HepG2 (cell line): Measurements from ENCODE around the gene MUC6. TPM values are rescaled to one million over a fixed set of nuclear protein-coding genes. Genes with fewer than 3 reads are reported as not detected.

Experiments used
- CENPT ChIP-seq: sonication (generic); formaldehyde crosslinking; IDR thresholded peaks from 2 replicates; pipeline ENCODE4 v1.8.0; 2022; ENCODE audit warnings: low read depth, mild to moderate bottlenecking, moderate library complexity, missing genetic modification reagents
- ERF ChIP-seq: IDR thresholded peaks from 2 replicates; pipeline ENCODE4 v1.6.1; 2018; ENCODE audit warnings: missing biosample characterization, missing genetic modification reagents
- MAZ ChIP-seq, 2 experiments: sonication (generic) in 1 of 2; formaldehyde crosslinking in 1 of 2; IDR thresholded peaks; 2 replicates each; pipeline versions ENCODE4 v1.5.0 to v1.6.1; 2012 to 2020; ENCODE audit warnings: low read depth in 2 of 2, mild to moderate bottlenecking in 2 of 2, borderline replicate concordance in 1 of 2, improper control_type of control experiment in 1 of 2, low read length in 1 of 2, missing genetic modification reagents in 1 of 2, moderate library complexity in 1 of 2
- MED13 ChIP-seq: sonication (generic); formaldehyde crosslinking; IDR thresholded peaks from 2 replicates; pipeline ENCODE4 v1.5.0; 2020; ENCODE audit warnings: missing genetic modification reagents
- MIER3 ChIP-seq: IDR thresholded peaks from 2 replicates; pipeline ENCODE4 v1.6.1; 2016; ENCODE audit warnings: missing compliant biosample characterization, borderline replicate concordance
- NCOA2 ChIP-seq: sonication (generic); formaldehyde crosslinking; IDR thresholded peaks from 2 replicates; pipeline ENCODE4 v1.8.0; 2022; ENCODE audit warnings: inconsistent platforms
- SP5 ChIP-seq: IDR thresholded peaks from 2 replicates; pipeline ENCODE4 v1.6.1; 2016; ENCODE audit warnings: low read depth, borderline replicate concordance
- TSC22D2 ChIP-seq: sonication (generic); formaldehyde crosslinking; IDR thresholded peaks from 2 replicates; pipeline ENCODE4 v1.5.1; 2020; ENCODE audit warnings: missing genetic modification reagents, mild to moderate bottlenecking, borderline replicate concordance
- ZNF296 ChIP-seq: sonication (generic); formaldehyde crosslinking; conservative IDR thresholded peaks from 2 replicates; pipeline ENCODE4 v1.5.0; 2020; ENCODE audit warnings: mild to moderate bottlenecking, missing genetic modification reagents
- ZNF3 ChIP-seq: IDR thresholded peaks from 2 replicates; pipeline ENCODE4 v1.7.0; 2017; ENCODE audit warnings: inconsistent platforms
- ZNF788 ChIP-seq: sonication (generic); formaldehyde crosslinking; IDR thresholded peaks from 2 replicates; pipeline ENCODE4 v1.5.0; 2020; ENCODE audit warnings: mild to moderate bottlenecking, missing genetic modification reagents, borderline replicate concordance
- ZNF83 ChIP-seq: sonication (generic); formaldehyde crosslinking; IDR thresholded peaks from 2 replicates; pipeline ENCODE4 v1.4.0; 2020; ENCODE audit warnings: missing genetic modification reagents, mild to moderate bottlenecking, borderline replicate concordance
- ZSCAN31 ChIP-seq: sonication (generic); formaldehyde crosslinking; IDR thresholded peaks from 2 replicates; pipeline ENCODE4 v1.5.0; 2020; ENCODE audit warnings: low read depth, mild to moderate bottlenecking, missing genetic modification reagents
- polyA plus RNA-seq, 8 experiments: library from polyadenylated mRNA; depleted of rRNA in 3 of 8; stranded (reverse) in 7 of 8; unstranded in 1 of 8; fragments of >200 nt; fragmentation: Illumina TruSeq in 4 of 8; extraction: Trizol in 4 of 8; gene quantifications; 2 replicates each; pipeline versions ENCODE4 v1.2.1 to v1.2.3, GENCODE V29; 2011 to 2016; ENCODE audit warnings: low read depth in 4 of 8, missing spikeins in 1 of 8, mixed read lengths in 1 of 8; ENCODE audit not compliant: insufficient read depth in 1 of 8
- total RNA-seq, 5 experiments: library from RNA; depleted of rRNA; stranded (reverse); fragments of >200 nt; fragmentation: Illumina TruSeq; extraction: Trizol; gene quantifications; 2 replicates each; pipeline ENCODE4 v1.2.3, GENCODE V29; 2016; ENCODE audit warnings: low read depth in 1 of 5
- TF ChIP-seq, protein P1 (sequence below): sonication (generic); formaldehyde crosslinking; conservative IDR thresholded peaks from 2 replicates; pipeline ENCODE4 v1.4.0; 2020; ENCODE audit warnings: missing genetic modification reagents
- TF ChIP-seq, protein P2 (sequence below): IDR thresholded peaks from 2 replicates; pipeline ENCODE4 v1.6.1; 2016; ENCODE audit warnings: low read depth, borderline replicate concordance
- TF ChIP-seq, protein P3 (sequence below): sonication (generic); formaldehyde crosslinking; IDR thresholded peaks from 2 replicates; pipeline ENCODE4 v1.4.0; 2020; ENCODE audit warnings: missing genetic modification reagents, borderline replicate concordance
- TF ChIP-seq, protein P4 (sequence below): sonication (generic); formaldehyde crosslinking; IDR thresholded peaks from 2 replicates; pipeline ENCODE4 v1.5.1; 2020; ENCODE audit warnings: mild to moderate bottlenecking, missing genetic modification reagents, moderate library complexity

Gene MUC6
- total and polyA plus RNA-seq, 2 of the 13 experiments (the other 11 are each of a cell fraction or from before 2014, with no cell fraction given), result not detected

DNA sequence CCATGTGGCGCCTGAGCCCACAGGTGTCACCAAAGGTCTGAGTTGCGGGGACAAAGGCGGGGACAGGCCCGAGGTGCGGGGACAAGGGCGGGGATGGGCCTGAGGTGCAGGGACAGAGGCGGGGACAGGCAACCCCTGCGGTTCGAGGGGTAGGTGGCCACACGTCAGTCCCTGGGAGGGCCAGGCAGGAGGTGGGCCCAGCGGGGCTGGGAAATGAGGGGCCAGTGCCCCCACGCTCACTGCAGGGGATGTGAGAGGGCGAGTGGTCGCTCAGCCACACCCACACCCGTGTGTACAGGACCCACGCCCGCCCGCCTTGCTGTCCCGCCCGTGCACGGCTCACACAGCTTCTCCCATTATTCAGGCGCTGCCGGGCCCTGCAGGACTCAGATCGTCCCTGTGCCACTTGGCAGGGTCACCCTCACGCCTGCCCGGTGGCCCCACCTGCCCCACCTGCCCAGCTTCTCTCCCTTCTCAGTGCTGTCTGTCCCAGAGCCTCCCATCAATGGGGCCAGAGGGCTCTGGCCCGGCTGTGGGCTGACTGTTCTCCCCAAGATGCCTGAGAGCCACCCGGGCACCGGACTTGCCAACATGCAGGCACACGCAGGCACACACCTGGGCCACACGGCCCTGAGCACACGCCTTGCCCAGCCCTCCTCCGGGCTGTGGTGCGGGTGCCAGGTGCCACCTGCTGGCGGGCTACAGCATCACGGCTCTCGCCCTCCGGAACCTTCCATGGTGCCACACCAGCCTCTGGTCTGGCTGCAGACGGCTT, 14.2 kb upstream of the MUC6 start (continued):
- TF ChIP-seq ZSCAN31, result no peak
- no peak for TF ChIP-seq ZNF83
- TF ChIP-seq, protein P1, sequence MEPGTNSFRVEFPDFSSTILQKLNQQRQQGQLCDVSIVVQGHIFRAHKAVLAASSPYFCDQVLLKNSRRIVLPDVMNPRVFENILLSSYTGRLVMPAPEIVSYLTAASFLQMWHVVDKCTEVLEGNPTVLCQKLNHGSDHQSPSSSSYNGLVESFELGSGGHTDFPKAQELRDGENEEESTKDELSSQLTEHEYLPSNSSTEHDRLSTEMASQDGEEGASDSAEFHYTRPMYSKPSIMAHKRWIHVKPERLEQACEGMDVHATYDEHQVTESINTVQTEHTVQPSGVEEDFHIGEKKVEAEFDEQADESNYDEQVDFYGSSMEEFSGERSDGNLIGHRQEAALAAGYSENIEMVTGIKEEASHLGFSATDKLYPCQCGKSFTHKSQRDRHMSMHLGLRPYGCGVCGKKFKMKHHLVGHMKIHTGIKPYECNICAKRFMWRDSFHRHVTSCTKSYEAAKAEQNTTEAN (CRISPR knock-in tag), result no peak
- peak; percentile 61; the same call in 1 of the 2 replicates for TF ChIP-seq ERF (CRISPR knock-in tag)
- TF ChIP-seq, protein P2, sequence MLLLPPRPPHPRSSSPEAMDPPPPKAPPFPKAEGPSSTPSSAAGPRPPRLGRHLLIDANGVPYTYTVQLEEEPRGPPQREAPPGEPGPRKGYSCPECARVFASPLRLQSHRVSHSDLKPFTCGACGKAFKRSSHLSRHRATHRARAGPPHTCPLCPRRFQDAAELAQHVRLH (CRISPR knock-in tag), result no peak
- TF ChIP-seq, protein P3, sequence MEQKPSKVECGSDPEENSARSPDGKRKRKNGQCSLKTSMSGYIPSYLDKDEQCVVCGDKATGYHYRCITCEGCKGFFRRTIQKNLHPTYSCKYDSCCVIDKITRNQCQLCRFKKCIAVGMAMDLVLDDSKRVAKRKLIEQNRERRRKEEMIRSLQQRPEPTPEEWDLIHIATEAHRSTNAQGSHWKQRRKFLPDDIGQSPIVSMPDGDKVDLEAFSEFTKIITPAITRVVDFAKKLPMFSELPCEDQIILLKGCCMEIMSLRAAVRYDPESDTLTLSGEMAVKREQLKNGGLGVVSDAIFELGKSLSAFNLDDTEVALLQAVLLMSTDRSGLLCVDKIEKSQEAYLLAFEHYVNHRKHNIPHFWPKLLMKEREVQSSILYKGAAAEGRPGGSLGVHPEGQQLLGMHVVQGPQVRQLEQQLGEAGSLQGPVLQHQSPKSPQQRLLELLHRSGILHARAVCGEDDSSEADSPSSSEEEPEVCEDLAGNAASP (CRISPR knock-in tag), result peak; percentile 45; the same call in 1 of the 2 replicates
- TF ChIP-seq, protein P4, sequence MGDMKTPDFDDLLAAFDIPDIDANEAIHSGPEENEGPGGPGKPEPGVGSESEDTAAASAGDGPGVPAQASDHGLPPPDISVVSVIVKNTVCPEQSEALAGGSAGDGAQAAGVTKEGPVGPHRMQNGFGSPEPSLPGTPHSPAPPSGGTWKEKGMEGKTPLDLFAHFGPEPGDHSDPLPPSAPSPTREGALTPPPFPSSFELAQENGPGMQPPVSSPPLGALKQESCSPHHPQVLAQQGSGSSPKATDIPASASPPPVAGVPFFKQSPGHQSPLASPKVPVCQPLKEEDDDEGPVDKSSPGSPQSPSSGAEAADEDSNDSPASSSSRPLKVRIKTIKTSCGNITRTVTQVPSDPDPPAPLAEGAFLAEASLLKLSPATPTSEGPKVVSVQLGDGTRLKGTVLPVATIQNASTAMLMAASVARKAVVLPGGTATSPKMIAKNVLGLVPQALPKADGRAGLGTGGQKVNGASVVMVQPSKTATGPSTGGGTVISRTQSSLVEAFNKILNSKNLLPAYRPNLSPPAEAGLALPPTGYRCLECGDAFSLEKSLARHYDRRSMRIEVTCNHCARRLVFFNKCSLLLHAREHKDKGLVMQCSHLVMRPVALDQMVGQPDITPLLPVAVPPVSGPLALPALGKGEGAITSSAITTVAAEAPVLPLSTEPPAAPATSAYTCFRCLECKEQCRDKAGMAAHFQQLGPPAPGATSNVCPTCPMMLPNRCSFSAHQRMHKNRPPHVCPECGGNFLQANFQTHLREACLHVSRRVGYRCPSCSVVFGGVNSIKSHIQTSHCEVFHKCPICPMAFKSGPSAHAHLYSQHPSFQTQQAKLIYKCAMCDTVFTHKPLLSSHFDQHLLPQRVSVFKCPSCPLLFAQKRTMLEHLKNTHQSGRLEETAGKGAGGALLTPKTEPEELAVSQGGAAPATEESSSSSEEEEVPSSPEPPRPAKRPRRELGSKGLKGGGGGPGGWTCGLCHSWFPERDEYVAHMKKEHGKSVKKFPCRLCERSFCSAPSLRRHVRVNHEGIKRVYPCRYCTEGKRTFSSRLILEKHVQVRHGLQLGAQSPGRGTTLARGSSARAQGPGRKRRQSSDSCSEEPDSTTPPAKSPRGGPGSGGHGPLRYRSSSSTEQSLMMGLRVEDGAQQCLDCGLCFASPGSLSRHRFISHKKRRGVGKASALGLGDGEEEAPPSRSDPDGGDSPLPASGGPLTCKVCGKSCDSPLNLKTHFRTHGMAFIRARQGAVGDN (CRISPR knock-in tag), result peak; percentile 75
- TF ChIP-seq NCOA2 (CRISPR knock-in tag), result no peak
- TF ChIP-seq MIER3, result no peak
- no peak for TF ChIP-seq CENPT (CRISPR knock-in tag)
- TF ChIP-seq ZNF3 (CRISPR knock-in tag), result no peak
- TF ChIP-seq MED13 (CRISPR knock-in tag), result no peak
- TF ChIP-seq ZNF788 (CRISPR knock-in tag), result peak; percentile 63; the same call in 1 of the 2 replicates
- no peak for TF ChIP-seq TSC22D2 (CRISPR knock-in tag)
- TF ChIP-seq SP5 (CRISPR knock-in tag), result no peak
- no peak for TF ChIP-seq MAZ (IDR thresholded peaks at IDR 0.05; ENCODE audit: borderline replicate concordance, low read depth, low read length)
- 0 out of 2 replicates have a peak, but pooled peaks have one; percentile 39 for TF ChIP-seq MAZ (CRISPR knock-in tag; IDR thresholded peaks at IDR 0.05; ENCODE audit: low read depth)
- TF ChIP-seq ZNF296 (CRISPR knock-in tag), result no peak
